ENCODE data around the gene CEP162. TPM values are rescaled to one million over a fixed set of nuclear protein-coding genes. Genes with fewer than 3 reads are reported as not detected.
A peak's percentile ranks its signal among the peaks of the same experiment; 100 is the strongest.

The CEP162 gene, protein sequence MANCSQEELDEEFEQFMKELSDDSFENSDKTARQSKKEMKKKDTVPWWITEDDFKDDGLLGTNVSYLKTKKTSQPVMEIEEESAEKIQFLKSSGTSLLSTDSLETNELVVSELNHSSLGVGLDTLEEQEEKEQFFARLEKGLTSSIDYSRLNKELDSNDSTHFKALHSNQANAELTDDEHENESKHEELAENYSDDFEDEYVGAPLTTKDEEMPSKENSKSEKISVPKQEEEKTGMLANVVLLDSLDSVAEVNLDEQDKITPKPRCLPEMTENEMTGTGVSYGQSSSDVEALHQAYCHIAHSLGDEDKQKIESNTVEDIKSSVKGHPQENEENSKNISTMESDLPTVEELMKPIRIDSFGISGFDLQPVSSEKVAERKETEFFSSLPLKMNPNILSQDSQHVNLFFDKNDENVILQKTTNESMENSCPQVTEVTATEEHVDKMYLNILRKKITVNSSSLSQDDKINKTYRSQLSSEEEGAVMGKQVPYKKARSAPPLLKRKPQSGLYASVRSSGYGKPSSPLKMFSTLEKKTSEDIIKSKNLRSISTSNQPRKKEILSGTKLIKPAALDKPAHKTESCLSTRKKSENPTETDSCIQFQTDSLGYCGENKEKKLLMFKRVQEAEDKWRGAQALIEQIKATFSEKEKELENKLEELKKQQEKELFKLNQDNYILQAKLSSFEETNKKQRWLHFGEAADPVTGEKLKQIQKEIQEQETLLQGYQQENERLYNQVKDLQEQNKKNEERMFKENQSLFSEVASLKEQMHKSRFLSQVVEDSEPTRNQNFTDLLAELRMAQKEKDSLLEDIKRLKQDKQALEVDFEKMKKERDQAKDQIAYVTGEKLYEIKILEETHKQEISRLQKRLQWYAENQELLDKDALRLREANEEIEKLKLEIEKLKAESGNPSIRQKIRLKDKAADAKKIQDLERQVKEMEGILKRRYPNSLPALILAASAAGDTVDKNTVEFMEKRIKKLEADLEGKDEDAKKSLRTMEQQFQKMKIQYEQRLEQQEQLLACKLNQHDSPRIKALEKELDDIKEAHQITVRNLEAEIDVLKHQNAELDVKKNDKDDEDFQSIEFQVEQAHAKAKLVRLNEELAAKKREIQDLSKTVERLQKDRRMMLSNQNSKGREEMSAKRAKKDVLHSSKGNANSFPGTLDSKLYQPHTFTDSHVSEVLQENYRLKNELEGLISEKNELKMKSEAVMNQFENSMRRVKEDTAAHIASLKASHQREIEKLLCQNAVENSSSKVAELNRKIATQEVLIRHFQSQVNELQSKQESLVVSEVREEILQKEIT (N-terminal part only)
- total RNA-seq (10 to 100 TPM in 4 of 5 donors, 1 to 10 TPM in 1; 1.4 to 33.9 (median 12.1) TPM), polyA plus RNA-seq (1 to 10 TPM; 4.9 to 5.0 (median 4.9) TPM)
- long read RNA-seq, donor 1, result 0 reads
- long read RNA-seq, donor 2, result 0 reads
- long read RNA-seq, donor 3, result 0 reads
- long read RNA-seq, donor 4, result 0 reads
- long read RNA-seq, donor 5, result 0 reads
- long read RNA-seq, donor 6, partial matches to known transcripts, result 0 of 7 reads
- long read RNA-seq, donor 6, other reads (novel, unspliced or antisense), result 7 of 7 reads
- long read RNA-seq, donor 7, result 0 reads
- long read RNA-seq, donor 8, result 0 reads
- long read RNA-seq, donor 9, result 0 reads
- long read RNA-seq, donor 10, result 0 reads

DNA sequence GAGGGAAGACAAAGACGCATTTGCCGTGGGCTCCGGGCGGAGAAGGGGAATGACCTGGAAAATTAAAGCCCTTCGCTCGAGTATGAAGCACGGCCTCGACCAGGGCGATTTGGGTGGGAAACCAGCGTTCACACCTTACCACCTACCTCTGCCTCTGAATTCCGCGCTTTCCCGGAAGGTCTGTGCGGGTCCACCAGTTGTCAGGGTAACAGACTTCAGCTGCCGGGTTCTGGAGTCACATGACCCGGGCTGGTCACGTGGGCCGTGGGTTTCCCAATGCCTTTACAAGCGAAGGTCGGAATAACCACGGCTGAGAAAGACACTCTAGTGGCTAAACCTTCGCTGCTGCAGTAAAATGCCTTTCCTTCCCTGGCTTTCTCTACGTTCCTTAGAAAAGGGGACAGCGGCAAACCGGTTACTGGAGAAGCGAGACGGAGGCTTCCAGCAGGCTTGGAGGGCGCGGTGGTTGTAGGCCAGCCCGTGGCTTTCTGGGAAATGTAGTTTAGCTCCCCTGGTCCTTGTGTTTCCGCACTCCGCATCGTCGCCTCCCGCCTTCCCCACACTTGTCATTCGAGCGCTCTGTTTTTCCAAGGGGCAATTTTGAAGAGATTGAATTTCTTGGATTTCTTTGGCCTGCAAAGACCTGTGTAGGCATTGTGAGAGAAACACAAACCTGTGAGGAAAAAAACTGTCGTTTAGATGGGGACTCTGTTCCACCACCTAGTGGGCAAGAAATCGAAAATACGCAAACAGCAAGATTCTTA, at the start of gene CEP162:
TSS of gene CEP162 (minus strand) at position 210 of the 764 bp plus-strand sequence. CDS start 1,250 bp downstream, outside the sequence.
- peak in 5 of 7 experiments; percentile 29 to 68 (median 52) for TF ChIP-seq CTCF (IDR thresholded peaks at IDR 0.05)
- TF ChIP-seq EP300 (IDR thresholded peaks at IDR 0.05), result no peak
- peak in 1 of 3 donors; percentile 71 for TF ChIP-seq POLR2AphosphoS5 (IDR thresholded peaks at IDR 0.05)
- no peak for TF ChIP-seq POLR2A (IDR thresholded peaks at IDR 0.05)
- WGBS, 5 donors, result 0 to 1% (median 0%) methylated on average over 40 of the region's 40 CpGs
- peak; percentile 92 to 97 for DNase-seq
- intact Hi-C loops (cut with DNase I; ENCODE audit: low total_unique reads), result loop anchor here (10.0 kb wide), 1 partner anchor 343 kb away; no protein-coding TSS in a partner anchor
- Histone ChIP-seq H3K4me3 (peak within 1 kb of the TSS; percentile 64 to 88 (median 80)), H3K9me3 (no peaks in the 10 kb centered on the region), H3K27ac (peak within 1 kb of the TSS; percentile 83 to 93 (median 87)), H3K4me1 (peaks cover 0 to 27% (median 19%) of the 10 kb centered on the region in 4 donors), H3K27me3 (peaks cover 0 to 3% (median 0%) of the 10 kb centered on the region in 3 donors), H3K36me3 (no peaks in the 10 kb centered on the region)

DNA sequence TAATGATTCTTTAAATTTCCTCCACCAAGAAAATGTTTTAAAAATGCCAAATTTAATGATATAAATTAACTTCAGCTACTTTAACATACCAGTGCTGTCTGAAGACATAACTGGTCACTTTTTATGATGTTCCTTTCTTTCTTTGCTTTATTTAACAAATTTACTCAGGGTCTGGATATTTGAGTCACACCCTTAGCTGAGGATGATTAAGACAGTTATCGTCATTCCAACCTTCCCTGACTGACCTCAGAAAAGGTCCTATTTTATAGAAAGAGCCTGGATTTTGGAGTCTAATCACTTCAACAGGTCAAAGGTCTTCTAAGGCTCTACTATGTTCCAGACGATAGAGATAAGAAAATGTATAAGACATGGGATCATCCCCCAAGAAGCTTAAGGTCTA, 47.4 kb upstream of the CEP162 start:
- H3K4me1 ChIP-seq, result no peaks in the 10 kb centered on the region
- TF ChIP-seq CTCF (IDR thresholded peaks at IDR 0.05), result no peak
- TF ChIP-seq POLR2AphosphoS5 (IDR thresholded peaks at IDR 0.05), result no peak
- TF ChIP-seq EP300 (IDR thresholded peaks at IDR 0.05), result no peak
- TF ChIP-seq POLR2A (IDR thresholded peaks at IDR 0.05), result no peak
- no peaks in the 10 kb centered on the region for H3K27me3 ChIP-seq
- DNase-seq, result no peak
- no peaks in the 10 kb centered on the region for H3K36me3 ChIP-seq
- intact Hi-C loops (cut with DNase I; ENCODE audit: low total_unique reads), result no loop called here
- no peaks in the 10 kb centered on the region for H3K9me3 ChIP-seq
- no peak overlapping the region for H3K4me3 ChIP-seq
- H3K27ac ChIP-seq, result no peak overlapping the region
- WGBS, 5 donors, result 62 to 69% (median 66%) methylated on average over 2 of the region's 2 CpGs

GRCh38 chr6:84273048-84273809, 45.8 kb upstream of the CEP162 start:
- no peaks in the 10 kb centered on the region for H3K36me3 ChIP-seq
- no peak overlapping the region for H3K4me3 ChIP-seq
- intact Hi-C loops (cut with DNase I; ENCODE audit: low total_unique reads), result no loop called here
- DNase-seq, result no peak
- H3K9me3 ChIP-seq, result no peaks in the 10 kb centered on the region
- no peaks in the 10 kb centered on the region for H3K27me3 ChIP-seq
- WGBS, 5 donors, result 63 to 82% (median 79%) methylated on average over 3 of the region's 3 CpGs
- H3K27ac ChIP-seq, result no peak overlapping the region
- TF ChIP-seq EP300 (IDR thresholded peaks at IDR 0.05) (no peak), POLR2AphosphoS5 (IDR thresholded peaks at IDR 0.05) (no peak), CTCF (IDR thresholded peaks at IDR 0.05) (no peak), POLR2A (IDR thresholded peaks at IDR 0.05) (no peak)
- H3K4me1 ChIP-seq, result no peaks in the 10 kb centered on the region

Data from stomach (tissue), 19 donors.